Measurements from ENCODE around the gene COG5. TPM values are rescaled to one million over a fixed set of nuclear protein-coding genes. Genes with fewer than 3 reads are reported as not detected.

COG5 gene
- total and polyA plus RNA-seq, 2 of the 4 experiments (the other 2 are of a cell fraction) = 18.5 to 27.4 TPM

DNA sequence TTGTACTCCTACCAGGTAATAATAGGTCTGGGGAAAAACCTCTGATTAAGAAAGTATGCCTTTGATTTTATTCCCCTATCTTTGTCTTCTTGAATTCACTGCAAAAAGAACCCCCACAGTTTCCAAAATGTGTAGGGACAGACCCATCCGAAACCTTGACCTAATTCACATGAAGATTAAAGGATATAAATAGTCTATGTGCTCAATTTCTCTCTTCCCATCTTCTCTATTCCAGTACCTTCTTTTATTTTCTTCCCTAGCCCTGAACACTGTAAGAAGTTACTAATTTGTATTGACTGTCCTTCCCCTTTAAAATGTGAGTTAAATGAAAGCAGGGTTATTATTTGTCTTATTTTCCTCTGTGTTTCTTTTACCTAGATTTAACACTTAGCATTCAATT is 259.7 kb downstream of the COG5 start:
- BruUV-seq (replicated peaks) = no TSS peak
- no peak overlapping the region for H2AK9ac ChIP-seq (replicated peaks; ENCODE audit: low read depth, low read length, poor library complexity)
- intact Hi-C loops (cut with micrococcal nuclease) = no loop called here
- H2BK20ac ChIP-seq (ENCODE audit: low read depth, low read length) = no peak overlapping the region
- no peaks in the 10 kb centered on the region for H3K27me3 ChIP-seq (ENCODE audit: control insufficient read depth, insufficient read depth, low read length)
- no peak overlapping the region for H4K8ac ChIP-seq (ENCODE audit: low read depth in 2 of 2, low read length in 2 of 2)
- no peak overlapping the region for H3K4me2 ChIP-seq (ENCODE audit: low read depth, low read length)
- ChIA-PET CTCF (no interaction called here), POLR2A (ENCODE audit: unreplicated experiment) (no interaction called here)
- H3K4me1 ChIP-seq (ENCODE audit: control insufficient read depth, insufficient read depth, low read length) = no peaks in the 10 kb centered on the region
- H2BK120ac ChIP-seq (ENCODE audit: low read depth, low read length) = no peak overlapping the region
- H3K9me1 ChIP-seq (ENCODE audit: insufficient read depth, low read length) = no peaks in the 10 kb centered on the region
- no CpG with 5 or more reads among the region's 1 CpG for WGBS, 2 experiments (ENCODE audit: extremely low coverage in 2 of 2, insufficient read length in 1 of 2)
- in situ Hi-C loops (cut with MboI; ENCODE audit: low sequenced_read_pairs) = no loop called here
- H3K9me3 ChIP-seq (ENCODE audit: control insufficient read depth, insufficient read depth, low read length) = peaks cover 3% of the 10 kb centered on the region
- H3K79me1 ChIP-seq (ENCODE audit: low read depth in 1 of 2, low read length in 2 of 2) = no peaks in the 10 kb centered on the region; a peak in 1 of 4 replicates
- no peak overlapping the region for H3K4ac ChIP-seq (ENCODE audit: low read depth, low read length)
- DNase-seq (no peak), ATAC-seq (ENCODE audit: low read depth) (no peak)
- TF ChIP-seq BHLHE40 (IDR thresholded peaks at IDR 0.05; ENCODE audit: low read depth, low read length) (no peak), POLR2A (IDR thresholded peaks at IDR 0.05; ENCODE audit: low read depth, low read length) (no peak), CEBPB (IDR thresholded peaks at IDR 0.05; ENCODE audit: low read depth, low read length) (no peak), MAZ (IDR thresholded peaks at IDR 0.05; ENCODE audit: borderline replicate concordance, low read depth, low read length) (no peak)
- H2AK5ac ChIP-seq (ENCODE audit: low read depth, low read length) = no peak overlapping the region
- H3K18ac ChIP-seq (ENCODE audit: low read depth, low read length) = no peak overlapping the region
- no peak overlapping the region for H3K9ac ChIP-seq (ENCODE audit: low read depth, low read length)
- H3K4me3 ChIP-seq (ENCODE audit: insufficient read depth, low read depth, low read length) = no peak overlapping the region
- H3K14ac ChIP-seq (replicated peaks; ENCODE audit: low read depth, low read length) = no peak overlapping the region
- no peak overlapping the region for H3K56ac ChIP-seq (ENCODE audit: extremely low read depth, insufficient read depth, low read length)
- no peak overlapping the region for H4K91ac ChIP-seq (ENCODE audit: insufficient read depth, low read depth, low read length)
- dilution Hi-C loops (cut with HindIII; ENCODE audit: low sequenced_read_pairs, unreplicated experiment) = no loop called here
- H2AFZ ChIP-seq (replicated peaks; ENCODE audit: low read length, poor library complexity) = no peak overlapping the region
- no peak overlapping the region for H3K27ac ChIP-seq (ENCODE audit: insufficient read depth, low read length)
- no peak overlapping the region for H2BK15ac ChIP-seq (ENCODE audit: low read depth, low read length)
- no peaks in the 10 kb centered on the region for H4K20me1 ChIP-seq (ENCODE audit: insufficient read depth, low read length)
- no peaks in the 10 kb centered on the region for H3K36me3 ChIP-seq (ENCODE audit: control insufficient read depth, insufficient read depth, low read length)
- no peak overlapping the region for H3K23ac ChIP-seq (ENCODE audit: low read depth, low read length)
- no peak overlapping the region for H4K5ac ChIP-seq (ENCODE audit: low read depth, low read length)
- no peak overlapping the region for H2BK5ac ChIP-seq (ENCODE audit: low read depth, low read length, poor library complexity, severe bottlenecking)

All from IMR-90 (cell line).